Keratinocyte (primary cell): ENCODE measurements around the gene MICALL2. TPM values are rescaled to one million over a fixed set of nuclear protein-coding genes. Genes with fewer than 3 reads are reported as not detected.

Experiments used
- DNase-seq: peaks from one replicate; pipeline ENCODE4 v3.0.0-alpha.2; 2011; ENCODE audit warnings: low read depth, missing footprints, low spot score
- FAIRE-seq: peaks from 2 replicates; lab custom pipeline; 2011; peaks lifted over from hg19 to GRCh38; lab: Jason Lieb, UNC
- H2AFZ ChIP-seq: 2 replicates; pipeline ENCODE4 v1.6.0; 2012; ENCODE audit warnings: low read length, control low read depth, inconsistent platforms; ENCODE audit not compliant: control insufficient read depth
- H3K27ac ChIP-seq: 2 replicates; pipeline ENCODE4 v1.5.1; 2011; ENCODE audit warnings: low read length; ENCODE audit not compliant: control insufficient read depth, insufficient read depth
- H3K27me3 ChIP-seq: 3 replicates; pipeline ENCODE4 v1.6.0; 2011; ENCODE audit warnings: low read length; ENCODE audit not compliant: control insufficient read depth, insufficient read depth; ENCODE audit errors: extremely low read depth
- H3K36me3 ChIP-seq, 2 experiments: 2 replicates in 1 of 2; 3 replicates in 1 of 2; pipeline ENCODE4 v1.5.1; 2011; ENCODE audit warnings: low read length in 2 of 2, mild to moderate bottlenecking in 1 of 2; ENCODE audit not compliant: control insufficient read depth in 2 of 2, insufficient read depth in 2 of 2; ENCODE audit errors: extremely low read depth in 1 of 2
- H3K4me1 ChIP-seq: 3 replicates; pipeline ENCODE4 v1.5.1; 2011; ENCODE audit warnings: low read length; ENCODE audit not compliant: control insufficient read depth, insufficient read depth; ENCODE audit errors: extremely low read depth
- H3K4me2 ChIP-seq: 3 replicates; pipeline ENCODE4 v1.6.0; 2011; ENCODE audit warnings: low read depth, low read length; ENCODE audit not compliant: control insufficient read depth, insufficient read depth; ENCODE audit errors: extremely low read depth
- H3K4me3 ChIP-seq, 3 experiments: fragments of 200-600 bp in 1 of 3; sonication (generic) in 1 of 3; 2 replicates in 2 of 3; 3 replicates in 1 of 3; pipeline ENCODE4 v1.5.1; 2011 to 2016; ENCODE audit warnings: low read length in 3 of 3, mild to moderate bottlenecking in 3 of 3, control low read depth in 2 of 3, inconsistent platforms in 1 of 3, low read depth in 1 of 3, mixed read lengths in 1 of 3, mixed run types in 1 of 3, moderate library complexity in 1 of 3; ENCODE audit not compliant: control insufficient read depth in 2 of 3, insufficient read depth in 2 of 3; ENCODE audit errors: extremely low read depth in 1 of 3
- H3K79me2 ChIP-seq: 2 replicates; pipeline ENCODE4 v1.6.0; 2012; ENCODE audit warnings: low read length; ENCODE audit not compliant: control insufficient read depth, insufficient read depth
- H3K9ac ChIP-seq: 3 replicates; pipeline ENCODE4 v1.6.0; 2011; ENCODE audit warnings: low read length; ENCODE audit not compliant: control insufficient read depth, insufficient read depth; ENCODE audit errors: extremely low read depth
- H3K9me1 ChIP-seq: 3 replicates; pipeline ENCODE4 v1.6.0; 2011; ENCODE audit warnings: low read length; ENCODE audit not compliant: control insufficient read depth, insufficient read depth; ENCODE audit errors: extremely low read depth
- H3K9me3 ChIP-seq: 2 replicates; pipeline ENCODE4 v1.5.1; 2012; ENCODE audit warnings: low read depth, low read length; ENCODE audit not compliant: control insufficient read depth
- H4K20me1 ChIP-seq: 3 replicates; pipeline ENCODE4 v1.6.0; 2011; ENCODE audit warnings: low read length; ENCODE audit not compliant: control insufficient read depth, insufficient read depth; ENCODE audit errors: extremely low read depth
- CTCF ChIP-seq, 3 experiments: IDR thresholded peaks in 1 of 3; conservative IDR thresholded peaks in 1 of 3; optimal IDR thresholded peaks in 1 of 3; 2 replicates in 2 of 3; 3 replicates in 1 of 3; pipeline versions ENCODE3 to v1.5.1; 2011; ENCODE audit warnings: low read length in 3 of 3, mild to moderate bottlenecking in 3 of 3, moderate library complexity in 2 of 3, control low read depth in 1 of 3, inconsistent platforms in 1 of 3; ENCODE audit not compliant: insufficient read depth in 2 of 3; ENCODE audit errors: extremely low read depth in 1 of 3
- EZH2 ChIP-seq: IDR thresholded peaks from one replicate; pipeline ENCODE4 v1.6.1; 2012; ENCODE audit warnings: inconsistent platforms, mild to moderate bottlenecking, low read length, moderate library complexity
- dilution Hi-C: fragments of 300-500 bp; cut with MboI; formaldehyde crosslinking; loops from one replicate; pipeline ENCODE4 v1.7.0; 2020; ENCODE audit warnings: low sequenced_read_pairs; ENCODE audit not compliant: extremely low pct_ligation_motif_present
- polyA plus RNA-seq, 5 experiments: library from polyadenylated mRNA; depleted of rRNA in 3 of 5; stranded (reverse) in 3 of 5; stranded (forward) in 1 of 5; unstranded in 1 of 5; fragments of >200 nt; gene quantifications; 1 replicate in 1 of 5; 2 replicates in 3 of 5; 3 replicates in 1 of 5; pipeline versions ENCODE4 v1.2.1 to v1.2.3, GENCODE V29; 2011 to 2012; ENCODE audit warnings: missing spikeins in 2 of 5, low read depth in 1 of 5, low replicate concordance in 1 of 5

MICALL2 gene
- polyA plus RNA-seq, 1 donor (not counting 4 experiments of a cell fraction or from before 2014, with no cell fraction given), result 10.4 TPM

- no peak overlapping the region for H3K9ac ChIP-seq
- no peaks in the 10 kb centered on the region for H4K20me1 ChIP-seq
- no peak for TF ChIP-seq CTCF (optimal IDR thresholded peaks at IDR 0.05 in 1 of 3, IDR thresholded peaks at IDR 0.05 in 1 of 3, conservative IDR thresholded peaks at IDR 0.05 in 1 of 3; ENCODE audit: extremely low read depth in 1 of 3, insufficient read depth in 2 of 3, low read length in 3 of 3)
- TF ChIP-seq EZH2, result no peak
- dilution Hi-C loops, result no loop called here
- H3K4me2 ChIP-seq, result no peak overlapping the region
- DNase-seq (no peak), FAIRE-seq (no peak)
- no peak overlapping the region for H2AFZ ChIP-seq
- H3K4me3 ChIP-seq, result no peak overlapping the region
- peaks cover 11% of the 10 kb centered on the region for H3K4me1 ChIP-seq
- H3K36me3 ChIP-seq, result peaks cover 0 to 5% of the 10 kb centered on the region in 2 experiments
- no peaks in the 10 kb centered on the region for H3K9me1 ChIP-seq
- peaks cover 21% of the 10 kb centered on the region for H3K79me2 ChIP-seq
- H3K9me3 ChIP-seq, result no peaks in the 10 kb centered on the region
- H3K27ac ChIP-seq, result no peak overlapping the region
- no peaks in the 10 kb centered on the region for H3K27me3 ChIP-seq
Observed at GRCh38 chr7:1447551-1448244, 11.6 kb downstream of the MICALL2 start.

- Histone ChIP-seq H3K9ac (no peak overlapping the region), H4K20me1 (no peaks in the 10 kb centered on the region), H3K79me2 (peaks cover 15% of the 10 kb centered on the region), H3K4me2 (no peak overlapping the region), H3K4me3 (no peak overlapping the region), H3K36me3 (peaks cover 0 to 5% of the 10 kb centered on the region in 2 experiments), H2AFZ (no peak overlapping the region), H3K9me3 (no peaks in the 10 kb centered on the region), H3K27ac (no peak overlapping the region), H3K27me3 (no peaks in the 10 kb centered on the region), H3K9me1 (no peaks in the 10 kb centered on the region), H3K4me1 (peaks cover 6% of the 10 kb centered on the region)
- TF ChIP-seq EZH2 (no peak), CTCF (optimal IDR thresholded peaks at IDR 0.05 in 1 of 3, IDR thresholded peaks at IDR 0.05 in 1 of 3, conservative IDR thresholded peaks at IDR 0.05 in 1 of 3; ENCODE audit: extremely low read depth in 1 of 3, insufficient read depth in 2 of 3, low read length in 3 of 3) (no peak)
- FAIRE-seq (no peak), DNase-seq (no peak)
- dilution Hi-C loops, result no loop called here
Observed at GRCh38 chr7:1447112-1447511, 12.2 kb downstream of the MICALL2 start.
